Left lung (tissue), 10 donors: ENCODE data around the gene DLG2. TPM values are rescaled to one million over a fixed set of nuclear protein-coding genes. Genes with fewer than 3 reads are reported as not detected.
A peak's percentile ranks its signal among the peaks of the same experiment; 100 is the strongest.

ENCODE experiments used
- ATAC-seq: fragments of 200-7000 bp; cut with Tn5 transposase; one replicate; pipeline ENCODE4 v1.9.1; 2020; ENCODE audit warnings: moderate library complexity
- DNase-seq, 4 donors: peaks; one replicate each; pipeline ENCODE4 v3.0.0-alpha.2; 2013 to 2020
- H3K27ac ChIP-seq, 2 donors: fragments of 200-600 bp; sonication (generic) in 1 of 2; one replicate each; pipeline versions ENCODE4 v1.5.0 to v1.8.0; 2020 to 2021
- H3K27me3 ChIP-seq, 2 donors: fragments of 200-600 bp; sonication (generic) in 1 of 2; one replicate each; pipeline versions ENCODE4 v1.5.0 to v1.8.0; 2020 to 2021
- H3K36me3 ChIP-seq, 2 donors: fragments of 200-600 bp; sonication (generic) in 1 of 2; one replicate each; pipeline versions ENCODE4 v1.5.0 to v1.8.0; 2020 to 2021
- H3K4me1 ChIP-seq, 2 donors: fragments of 200-600 bp; one replicate each; pipeline ENCODE4 v1.8.0; 2021
- H3K4me3 ChIP-seq, 2 donors: fragments of 200-600 bp; sonication (generic) in 1 of 2; one replicate each; pipeline versions ENCODE4 v1.5.0 to v1.8.0; 2020 to 2021; ENCODE audit warnings: mild to moderate bottlenecking in 1 of 2
- H3K9me3 ChIP-seq, 2 donors: fragments of 200-600 bp; sonication (generic) in 1 of 2; one replicate each; pipeline versions ENCODE4 v1.5.0 to v1.8.0; 2020 to 2021
- intact Hi-C, 2 donors: fragments of 100-400 bp; cut with DNase I; formaldehyde crosslinking; loops; one replicate each; pipeline versions ENCODE4 v1.11.2 to v1.14.2; 2022
- polyA plus RNA-seq, 6 donors: library from polyadenylated mRNA; unstranded; fragments of 120-200 nt; gene quantifications; one replicate each; pipeline ENCODE4 v1.2.1, GENCODE V29; 2013; ENCODE audit not compliant: insufficient read length in 6 of 6
- total RNA-seq, 2 donors: library from RNA; stranded (reverse); fragmentation: NEBNext Ultra II Directional; extraction: Animal tissue kit (Norgen Biotek cat#: 25700); gene quantifications; one replicate each; pipeline ENCODE4 v1.2.1, GENCODE V29; 2021
- TF ChIP-seq, protein P1 (sequence below), 2 donors: fragments of 200-600 bp; sonication (generic) in 1 of 2; IDR thresholded peaks; one replicate each; pipeline versions ENCODE4 v1.5.0 to v1.8.0; 2021; ENCODE audit warnings: antibody characterized with exemption in 2 of 2
- donor health status: DM: no; HTN: yes; CAD: no.
- donor health status: DM: no; HTN: no; CAD: no.

DLG2 gene
- total and polyA plus RNA-seq, 8 donors = 4.5 to 15.0 (median 8.6) TPM

DNA sequence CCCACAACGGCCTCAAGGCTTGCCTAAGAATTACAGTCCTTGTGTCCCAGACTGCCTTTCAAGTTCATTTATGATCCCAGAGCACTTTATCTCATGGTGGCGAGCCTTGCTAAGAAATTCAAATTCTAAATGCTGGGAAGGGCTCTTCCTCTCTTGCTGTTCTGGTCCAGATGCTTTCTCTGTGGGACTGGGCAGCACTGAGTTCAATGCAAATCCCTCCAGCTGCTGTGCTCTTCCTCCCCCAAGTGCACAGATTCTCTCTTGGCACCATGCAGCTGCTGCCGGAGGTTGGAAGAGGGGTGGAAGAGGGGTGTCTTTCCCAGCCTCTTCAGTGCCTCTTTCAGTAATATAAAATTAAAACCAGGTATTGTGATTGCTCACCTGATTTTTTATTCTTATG, 828.0 kb downstream of the DLG2 start:
- H3K27ac ChIP-seq = no peak overlapping the region
- intact Hi-C loops = no loop called here

DNA sequence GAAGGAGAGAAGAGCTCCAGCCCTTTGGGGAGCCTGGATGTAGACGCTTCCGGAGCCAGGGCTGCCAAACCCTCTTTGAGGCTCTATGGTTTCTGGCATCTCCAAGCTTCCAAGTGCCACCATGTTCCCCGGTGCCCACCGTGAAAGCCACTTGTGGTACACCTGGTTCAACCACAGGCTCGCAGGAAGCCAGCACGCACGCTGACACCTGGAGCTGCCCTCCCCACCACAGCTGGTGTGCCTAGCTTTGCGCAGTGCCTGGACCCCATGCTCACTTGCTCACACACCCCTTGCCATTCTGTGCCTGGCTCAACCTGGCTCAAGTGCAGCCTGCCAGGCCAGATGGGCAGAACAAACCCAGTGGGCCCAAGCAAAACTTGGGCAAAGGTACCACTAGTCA, 831.4 kb downstream of the DLG2 start:
- no peak overlapping the region for H3K4me3 ChIP-seq
- peak in 1 of 4 donors; percentile 63 for DNase-seq
- no peaks in the 10 kb centered on the region for H3K36me3 ChIP-seq
- no peaks in the 10 kb centered on the region for H3K4me1 ChIP-seq
- no peaks in the 10 kb centered on the region for H3K9me3 ChIP-seq
- H3K27me3 ChIP-seq = no peaks in the 10 kb centered on the region
- TF ChIP-seq, protein P1, sequence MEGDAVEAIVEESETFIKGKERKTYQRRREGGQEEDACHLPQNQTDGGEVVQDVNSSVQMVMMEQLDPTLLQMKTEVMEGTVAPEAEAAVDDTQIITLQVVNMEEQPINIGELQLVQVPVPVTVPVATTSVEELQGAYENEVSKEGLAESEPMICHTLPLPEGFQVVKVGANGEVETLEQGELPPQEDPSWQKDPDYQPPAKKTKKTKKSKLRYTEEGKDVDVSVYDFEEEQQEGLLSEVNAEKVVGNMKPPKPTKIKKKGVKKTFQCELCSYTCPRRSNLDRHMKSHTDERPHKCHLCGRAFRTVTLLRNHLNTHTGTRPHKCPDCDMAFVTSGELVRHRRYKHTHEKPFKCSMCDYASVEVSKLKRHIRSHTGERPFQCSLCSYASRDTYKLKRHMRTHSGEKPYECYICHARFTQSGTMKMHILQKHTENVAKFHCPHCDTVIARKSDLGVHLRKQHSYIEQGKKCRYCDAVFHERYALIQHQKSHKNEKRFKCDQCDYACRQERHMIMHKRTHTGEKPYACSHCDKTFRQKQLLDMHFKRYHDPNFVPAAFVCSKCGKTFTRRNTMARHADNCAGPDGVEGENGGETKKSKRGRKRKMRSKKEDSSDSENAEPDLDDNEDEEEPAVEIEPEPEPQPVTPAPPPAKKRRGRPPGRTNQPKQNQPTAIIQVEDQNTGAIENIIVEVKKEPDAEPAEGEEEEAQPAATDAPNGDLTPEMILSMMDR (IDR thresholded peaks at IDR 0.05) = no peak
- ATAC-seq = no peak
- H3K27ac ChIP-seq = no peak overlapping the region
- intact Hi-C loops = no loop called here

More for the DNA sequence above, 828.0 kb downstream of the DLG2 start:
- Histone ChIP-seq H3K27me3 (no peaks in the 10 kb centered on the region), H3K4me1 (no peaks in the 10 kb centered on the region), H3K9me3 (no peaks in the 10 kb centered on the region), H3K4me3 (no peak overlapping the region), H3K36me3 (no peaks in the 10 kb centered on the region)
- ATAC-seq (no peak), DNase-seq (no peak)
- TF ChIP-seq, protein P1 (IDR thresholded peaks at IDR 0.05) = no peak

DNA sequence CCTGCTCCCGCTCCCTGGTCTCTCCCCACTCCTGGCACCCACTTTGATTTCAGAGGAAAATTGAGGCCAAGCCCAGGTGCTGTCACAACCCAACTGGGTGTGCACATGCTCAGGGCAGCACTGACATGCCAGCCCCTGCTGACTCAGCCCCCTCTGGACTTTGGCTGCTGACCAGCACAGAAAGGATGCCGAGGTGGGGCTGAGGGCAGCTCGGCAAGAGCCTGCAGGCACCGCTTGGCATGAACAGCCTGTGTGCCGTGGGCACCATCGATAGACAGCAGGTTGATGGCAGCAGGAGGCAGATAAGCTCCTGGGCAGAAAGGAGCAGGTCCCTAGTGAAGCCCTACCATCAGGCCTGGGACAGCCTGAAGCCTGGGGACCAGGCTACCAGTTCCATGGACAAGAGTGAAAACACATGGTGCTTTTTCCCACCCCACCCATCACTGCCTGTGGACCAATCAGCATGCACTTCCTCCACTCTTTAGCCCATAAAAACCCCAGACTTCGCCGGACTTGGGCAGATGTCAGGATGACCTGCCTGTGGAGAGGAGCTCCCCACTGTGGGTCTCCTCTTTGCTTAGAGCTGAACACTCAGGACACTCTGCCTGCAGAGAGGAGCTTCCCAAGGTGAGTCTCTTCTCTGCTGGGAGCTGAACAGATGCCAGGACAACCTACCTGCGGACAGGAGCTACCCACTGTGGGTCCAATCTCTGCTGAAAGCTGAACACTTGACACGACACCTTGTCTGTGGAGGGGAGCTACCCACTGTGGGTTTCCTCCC, 832.3 kb downstream of the DLG2 start:
- Histone ChIP-seq H3K36me3 (no peaks in the 10 kb centered on the region), H3K9me3 (no peaks in the 10 kb centered on the region), H3K4me3 (no peak overlapping the region), H3K27ac (no peak overlapping the region), H3K27me3 (no peaks in the 10 kb centered on the region), H3K4me1 (no peaks in the 10 kb centered on the region)
- intact Hi-C loops = no loop called here
- peak in 1 of 4 donors; percentile 55 for DNase-seq
- ATAC-seq = no peak
- TF ChIP-seq, protein P1 (IDR thresholded peaks at IDR 0.05) = no peak

DNA sequence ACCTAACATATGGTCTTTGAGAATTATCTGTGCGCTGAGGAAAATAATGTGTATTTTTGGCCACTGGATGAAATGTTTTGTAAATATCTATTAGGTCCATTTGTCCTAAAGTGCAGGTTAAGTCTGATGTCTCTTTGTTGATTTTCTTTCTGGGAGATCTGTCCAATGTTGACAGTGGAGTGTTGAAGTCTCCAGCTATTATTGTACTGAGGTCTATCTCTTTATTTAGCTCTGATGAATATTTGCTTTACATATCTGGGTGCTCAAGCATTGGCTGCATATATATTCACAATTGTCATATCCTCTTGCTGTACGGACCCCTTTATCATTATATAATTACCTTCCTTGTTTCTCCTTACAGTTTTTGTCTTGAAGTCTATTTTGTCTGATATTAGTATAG, 833.8 kb downstream of the DLG2 start:
- Histone ChIP-seq H3K36me3 (no peaks in the 10 kb centered on the region), H3K27me3 (no peaks in the 10 kb centered on the region), H3K4me1 (no peaks in the 10 kb centered on the region), H3K9me3 (no peaks in the 10 kb centered on the region), H3K27ac (no peak overlapping the region), H3K4me3 (no peak overlapping the region)
- DNase-seq = no peak
- TF ChIP-seq, protein P1 (IDR thresholded peaks at IDR 0.05) = no peak
- intact Hi-C loops = no loop called here
- ATAC-seq = no peak

DNA sequence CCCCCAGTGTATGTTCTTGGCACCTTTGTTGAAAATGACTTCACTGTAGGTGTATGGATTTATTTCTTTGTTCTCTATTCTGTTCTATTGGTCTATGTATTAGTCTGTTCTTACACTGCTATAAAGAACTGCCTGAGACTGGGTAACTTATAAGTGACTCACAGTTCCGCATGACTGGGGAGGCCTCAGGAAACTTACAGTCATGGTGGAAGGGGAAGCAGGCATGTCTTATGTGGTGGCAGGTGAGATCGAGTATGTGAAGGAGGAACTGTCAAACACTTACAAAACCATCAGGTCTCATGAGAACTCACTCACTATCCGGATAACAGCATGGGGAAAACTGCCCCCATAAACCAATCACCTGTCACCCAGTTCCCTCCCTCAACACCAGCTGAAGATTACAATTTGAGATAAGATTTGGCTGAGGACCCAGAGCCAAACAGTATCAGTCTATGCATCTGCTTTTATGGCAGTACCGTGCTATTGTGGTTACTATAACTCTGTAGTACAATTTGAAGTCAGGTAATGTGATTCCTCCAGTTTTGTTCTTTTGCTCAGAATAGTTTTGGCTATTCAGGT, 836.2 kb downstream of the DLG2 start:
- H3K27me3 ChIP-seq = no peaks in the 10 kb centered on the region
- no peak overlapping the region for H3K4me3 ChIP-seq
- no peak for DNase-seq
- no peaks in the 10 kb centered on the region for H3K4me1 ChIP-seq
- ATAC-seq = no peak
- no peak overlapping the region for H3K27ac ChIP-seq
- intact Hi-C loops = no loop called here
- no peaks in the 10 kb centered on the region for H3K9me3 ChIP-seq
- TF ChIP-seq, protein P1 (IDR thresholded peaks at IDR 0.05) = no peak
- H3K36me3 ChIP-seq = no peaks in the 10 kb centered on the region
